GM18508 (cell line): ENCODE results near the gene EML6.

Experiments used
- ATAC-seq: cut with Tn5 transposase; IDR thresholded peaks from one replicate; pipeline ENCODE4 v1.9.1; 2021; ENCODE audit warnings: moderate number of reproducible peaks; ENCODE audit not compliant: insufficient read depth, unreplicated experiment

The EML6 gene

DNA sequence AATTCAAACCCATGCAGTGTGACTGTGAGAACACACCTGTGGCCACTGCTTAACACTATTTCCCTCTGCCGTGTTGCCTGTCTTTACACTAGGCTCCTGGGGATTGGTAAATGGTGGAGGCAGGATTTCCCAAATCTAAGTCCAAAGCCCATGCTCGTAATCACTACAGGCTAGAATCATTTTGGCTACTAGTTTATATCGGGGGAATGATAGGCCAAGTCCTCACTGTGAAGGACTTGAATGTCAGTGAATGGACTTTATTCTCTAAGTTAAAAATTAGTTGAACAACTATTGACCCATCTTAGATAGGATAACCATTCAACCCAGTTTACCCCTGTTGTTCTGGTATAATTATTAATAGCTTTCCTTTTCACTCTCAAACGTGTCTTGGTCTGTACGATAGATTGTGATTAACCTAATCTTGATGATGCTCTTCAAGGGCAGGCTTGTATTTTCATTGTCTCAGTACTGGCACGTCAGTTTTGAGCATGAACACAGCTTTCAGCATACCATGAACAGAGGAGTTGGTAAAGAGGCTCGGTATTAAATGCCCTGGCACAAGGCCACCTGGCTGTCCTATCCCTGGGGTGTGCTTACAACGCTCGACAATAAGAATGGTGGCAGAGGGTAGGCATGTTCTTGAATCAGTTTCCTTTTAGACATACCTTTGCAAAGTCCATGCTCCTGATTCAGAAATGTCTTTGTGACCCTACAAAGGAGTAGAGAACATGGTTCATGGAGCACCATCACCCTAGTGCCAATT lies 177.9 kb downstream of the EML6 start:
- no peak for ATAC-seq

DNA sequence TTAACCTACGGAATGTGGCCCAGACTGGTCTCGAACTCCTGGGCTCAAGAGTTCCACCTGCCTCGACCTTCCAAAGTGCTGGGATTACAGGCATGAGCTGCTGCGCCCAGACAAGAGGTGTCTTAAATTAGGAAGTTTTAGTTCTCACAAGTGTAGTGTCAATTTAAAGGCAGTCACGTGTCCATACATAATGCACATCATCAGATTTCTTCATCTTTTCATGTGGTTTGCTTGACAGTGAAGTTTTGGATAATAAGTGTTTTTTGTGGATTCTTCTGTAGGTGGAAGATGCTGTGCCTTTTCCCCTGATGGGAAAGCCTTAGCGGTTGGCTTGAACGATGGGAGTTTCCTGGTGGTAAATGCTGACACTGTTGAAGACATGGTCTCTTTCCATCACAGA lies 179.3 kb downstream of the EML6 start:
- ATAC-seq = no peak

DNA sequence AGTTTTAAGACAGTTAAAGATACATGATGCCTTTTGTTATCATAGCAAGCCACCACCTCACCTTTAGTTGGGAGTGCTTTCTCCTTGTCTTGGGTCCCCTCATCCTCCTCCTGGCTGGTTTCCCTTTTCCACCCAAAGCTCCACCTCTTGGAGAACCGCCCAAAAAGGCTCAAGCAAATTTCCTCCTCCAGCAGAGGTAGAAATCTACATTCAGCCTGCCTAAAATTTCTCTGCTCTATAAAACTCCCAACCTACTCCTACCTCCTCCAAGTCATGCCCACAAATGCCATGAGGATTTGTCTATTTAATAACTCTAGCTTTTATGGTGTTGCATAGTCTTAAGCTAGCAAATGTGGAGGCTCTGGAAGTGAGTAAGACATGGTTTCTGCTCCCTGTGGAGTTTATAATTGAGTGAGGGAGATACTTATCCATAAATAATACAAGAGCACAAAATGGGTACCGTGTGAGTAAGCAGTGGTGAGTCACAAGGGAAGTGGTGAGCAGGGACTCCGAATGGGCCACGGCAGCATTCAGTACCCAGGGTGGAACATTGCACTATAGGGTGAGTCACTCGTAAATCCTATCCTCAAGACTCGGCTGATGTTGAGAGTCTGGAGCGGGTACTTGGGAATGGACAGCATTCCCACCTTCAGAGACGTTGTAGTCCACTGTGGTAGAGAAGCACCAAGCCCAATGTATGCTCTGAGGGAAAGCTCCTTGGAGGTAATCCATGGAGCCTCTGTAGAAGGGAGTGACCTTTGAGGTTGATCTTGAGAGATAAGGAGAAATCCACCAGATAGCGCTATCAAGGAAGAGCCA lies 180.5 kb downstream of the EML6 start:
- no peak for ATAC-seq

DNA sequence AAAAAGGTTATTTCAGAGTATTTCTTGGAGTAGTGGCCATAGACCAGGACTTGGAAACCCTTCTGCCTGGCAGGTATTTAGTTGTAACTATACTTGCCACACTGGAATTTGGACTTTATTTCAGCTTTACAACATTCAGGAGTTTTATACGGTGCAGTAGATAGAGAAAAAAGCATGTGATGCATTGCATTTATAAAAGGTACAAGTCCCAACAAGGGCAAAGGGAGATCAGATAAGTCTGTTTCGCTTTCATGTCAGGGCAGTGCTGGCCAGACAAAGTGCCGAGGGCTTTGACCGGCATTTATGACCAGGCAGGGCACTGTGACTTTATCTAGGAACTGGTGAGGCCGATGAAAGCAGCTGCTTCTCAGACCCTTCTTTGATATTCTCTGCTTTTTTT lies 181.4 kb downstream of the EML6 start:
- ATAC-seq = no peak

DNA sequence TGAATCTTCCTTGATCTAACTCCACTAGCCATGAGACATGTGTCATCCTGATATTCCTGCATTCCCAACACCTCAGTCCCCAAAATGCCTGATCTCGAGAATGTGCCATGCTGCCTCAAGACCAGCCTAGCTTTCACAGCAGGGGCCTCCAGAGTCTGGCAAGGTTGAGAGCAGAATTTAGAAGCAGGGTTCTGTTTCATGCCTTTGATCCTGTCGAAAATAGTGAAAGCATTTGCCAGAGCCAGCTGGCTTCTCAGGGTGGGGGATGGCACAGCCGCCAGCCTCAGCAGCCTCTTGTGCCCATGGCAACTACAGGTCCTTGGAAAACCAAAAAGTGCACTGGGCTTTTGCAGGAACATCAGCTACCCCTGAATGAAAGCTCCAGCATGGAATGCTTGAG lies 183.3 kb downstream of the EML6 start:
- ATAC-seq = no peak

DNA sequence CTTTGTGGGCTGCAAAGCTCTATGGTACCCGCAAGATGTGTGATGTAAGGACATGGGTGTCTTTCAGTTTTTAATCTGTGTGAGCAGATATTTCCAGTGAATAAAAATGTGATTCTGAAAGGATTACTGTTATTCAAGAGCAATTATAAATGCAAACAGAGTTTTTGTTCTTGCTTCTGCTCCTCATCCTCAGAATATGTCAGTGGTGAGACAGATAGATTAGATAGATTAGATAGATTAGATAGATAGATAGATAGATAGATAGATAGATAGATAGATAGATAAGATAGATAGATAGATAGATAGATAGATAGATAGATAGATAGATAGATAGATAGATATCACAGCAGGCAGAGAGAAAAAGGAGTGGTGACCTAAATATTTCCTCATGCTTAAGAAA lies 184.2 kb downstream of the EML6 start:
- ATAC-seq = no peak

DNA sequence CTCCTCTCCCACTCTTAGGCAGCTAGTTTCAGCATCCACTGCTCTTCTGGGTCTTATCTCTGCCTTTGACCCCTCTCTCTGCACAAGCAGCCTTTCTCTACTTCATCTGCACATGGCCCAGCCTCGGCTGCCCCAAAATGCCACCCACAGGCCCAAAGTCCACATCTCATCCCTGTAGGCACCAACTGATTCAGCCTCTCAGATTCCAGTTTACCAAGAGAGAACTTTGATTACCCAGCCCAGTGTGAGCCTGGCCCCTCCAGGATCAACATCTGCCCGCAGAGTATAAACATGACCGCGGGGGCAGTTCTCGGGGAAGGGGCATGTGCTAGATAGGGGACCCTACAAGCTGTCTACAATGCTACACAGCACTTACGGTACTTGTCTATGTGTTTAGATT lies 185.1 kb downstream of the EML6 start:
- no peak for ATAC-seq

DNA sequence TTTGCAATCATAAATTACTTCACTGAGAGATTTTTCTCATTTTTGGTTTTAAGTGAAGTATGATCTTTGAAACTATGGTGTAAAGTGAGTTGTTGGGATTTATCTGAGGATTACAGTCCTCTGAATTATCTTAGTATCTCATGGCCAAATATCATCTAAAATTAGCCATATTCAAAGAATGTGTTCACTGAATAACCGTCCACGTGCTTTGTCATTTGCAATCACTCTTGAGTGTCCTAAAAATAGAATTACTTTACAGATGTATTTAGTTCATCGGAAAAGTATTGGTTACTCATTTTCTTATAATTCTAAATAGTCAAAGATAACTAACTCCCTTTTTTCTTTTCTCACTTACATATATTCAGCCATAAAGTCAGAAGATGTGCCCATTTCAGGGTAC lies 185.5 kb downstream of the EML6 start:
- ATAC-seq = no peak

DNA sequence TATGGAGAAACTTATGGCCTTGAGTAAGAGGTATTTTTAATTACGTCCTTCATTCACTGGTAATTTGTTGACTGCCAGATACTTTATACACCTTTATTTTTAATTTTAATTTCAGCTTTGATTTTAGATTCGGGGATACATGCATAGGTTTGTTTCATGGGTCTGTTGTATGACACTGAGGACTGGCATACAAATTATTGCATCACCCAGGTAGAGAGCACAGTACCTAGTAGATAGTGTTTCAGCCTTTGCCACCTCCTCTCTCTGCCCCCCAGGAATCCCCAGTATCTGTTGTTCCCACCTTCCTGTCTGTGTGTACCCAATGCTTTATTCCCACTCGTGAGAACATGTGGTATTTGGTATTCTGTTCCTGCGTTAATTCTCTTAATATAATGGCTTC lies 188.8 kb downstream of the EML6 start:
- no peak for ATAC-seq

DNA sequence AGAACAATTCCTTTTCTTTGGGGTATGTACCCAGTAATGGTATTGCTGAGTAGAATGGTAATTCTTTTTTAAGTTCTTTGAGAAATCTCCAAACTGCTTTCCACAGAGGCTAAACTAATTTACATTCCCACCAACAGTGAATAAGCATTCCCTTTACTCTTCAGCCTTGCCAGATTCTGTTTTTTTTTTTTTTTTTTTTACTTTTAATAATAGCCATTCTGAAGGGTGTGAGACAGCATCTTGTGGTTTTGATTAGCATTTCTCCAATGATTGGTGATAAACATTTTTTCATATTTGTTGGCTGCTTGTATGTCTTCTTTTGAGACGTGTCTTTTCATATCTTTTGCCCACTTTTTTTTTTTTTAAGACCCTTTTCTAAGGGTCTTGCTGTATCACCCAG lies 189.4 kb downstream of the EML6 start:
- ATAC-seq = no peak

DNA sequence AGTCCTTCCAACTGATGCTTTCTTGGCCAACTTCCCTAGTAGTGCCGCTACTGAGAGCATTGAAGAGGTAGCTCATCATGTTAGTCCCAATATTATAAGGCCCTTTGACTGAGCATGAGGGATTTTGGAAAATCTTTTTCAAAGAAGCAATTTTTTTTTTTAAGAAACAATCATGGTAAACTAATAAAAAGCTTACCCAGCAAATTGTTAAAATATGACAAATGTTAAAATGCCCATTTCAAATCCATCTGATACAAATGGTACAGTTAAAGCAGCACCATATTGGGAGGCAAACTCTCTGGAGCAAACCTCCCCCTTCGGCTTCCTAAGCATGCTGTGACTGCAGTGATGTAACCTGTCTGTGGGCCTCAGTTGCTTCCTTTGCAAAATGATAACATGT lies 191.2 kb downstream of the EML6 start:
- ATAC-seq = no peak

DNA sequence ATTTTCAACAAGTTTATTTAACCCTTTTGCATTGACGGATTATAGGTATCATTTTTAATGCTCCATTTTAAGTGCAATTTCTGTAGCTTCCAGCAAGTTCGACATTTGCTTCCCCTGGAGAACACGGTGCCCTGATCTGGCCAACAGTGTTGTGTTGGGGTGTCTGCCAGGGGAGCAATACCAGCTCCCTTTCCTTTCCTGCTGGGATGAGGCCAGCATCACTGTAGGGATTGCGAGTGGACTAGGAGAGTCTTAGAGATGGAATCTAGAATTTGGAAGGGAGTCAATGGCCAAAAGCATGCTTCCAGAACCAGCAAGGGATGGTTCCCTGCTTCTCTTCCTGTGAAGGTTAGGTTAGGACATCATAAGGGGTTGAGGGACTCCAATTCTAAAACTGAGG lies 191.6 kb downstream of the EML6 start:
- ATAC-seq = no peak

DNA sequence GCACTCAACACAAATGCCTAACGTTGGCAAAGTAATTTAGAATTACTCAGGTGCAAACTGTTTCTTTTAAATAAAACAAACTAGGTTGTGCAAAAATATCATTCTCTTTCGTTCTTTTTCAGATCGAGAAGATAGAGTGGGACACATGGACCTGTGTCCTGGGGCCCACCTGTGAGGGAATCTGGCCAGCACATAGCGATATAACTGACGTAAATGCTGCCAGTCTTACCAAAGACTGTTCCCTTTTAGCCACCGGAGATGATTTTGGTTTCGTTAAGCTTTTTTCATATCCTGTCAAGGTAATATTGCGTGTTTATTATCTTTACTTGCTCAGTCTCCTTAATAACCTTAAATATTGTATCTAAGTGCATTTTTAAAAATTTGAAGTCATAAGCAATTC lies 193.2 kb downstream of the EML6 start:
- ATAC-seq = no peak

DNA sequence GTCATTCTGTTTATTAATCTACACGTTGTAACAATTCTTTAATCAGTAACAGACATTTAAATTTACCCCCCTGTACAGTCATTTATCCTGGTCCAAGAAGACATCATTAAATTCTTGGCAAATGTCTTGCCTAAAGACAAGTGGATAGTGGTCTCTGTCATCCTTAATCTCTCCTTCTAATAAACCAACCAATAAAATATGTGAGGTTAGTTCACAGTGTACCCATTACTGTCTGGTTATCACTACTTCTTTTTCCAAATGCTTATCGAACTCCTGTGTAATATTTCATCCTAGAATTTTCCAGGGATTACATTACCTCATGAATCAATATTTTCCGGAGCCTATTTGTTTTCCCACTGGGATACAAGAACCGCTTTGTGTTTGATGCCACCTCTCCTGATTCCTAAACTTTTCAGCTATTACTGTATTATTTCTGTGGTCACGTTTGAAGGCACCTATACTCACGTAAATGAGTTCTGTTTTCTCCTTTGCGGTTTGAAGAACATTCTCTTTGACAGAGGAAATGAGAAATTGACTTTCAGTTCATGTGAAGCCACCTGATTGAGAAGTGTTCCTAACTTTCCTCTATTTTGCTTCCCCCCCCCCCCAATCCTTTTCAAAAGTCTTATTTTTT lies 195.3 kb downstream of the EML6 start:
- ATAC-seq = no peak

DNA sequence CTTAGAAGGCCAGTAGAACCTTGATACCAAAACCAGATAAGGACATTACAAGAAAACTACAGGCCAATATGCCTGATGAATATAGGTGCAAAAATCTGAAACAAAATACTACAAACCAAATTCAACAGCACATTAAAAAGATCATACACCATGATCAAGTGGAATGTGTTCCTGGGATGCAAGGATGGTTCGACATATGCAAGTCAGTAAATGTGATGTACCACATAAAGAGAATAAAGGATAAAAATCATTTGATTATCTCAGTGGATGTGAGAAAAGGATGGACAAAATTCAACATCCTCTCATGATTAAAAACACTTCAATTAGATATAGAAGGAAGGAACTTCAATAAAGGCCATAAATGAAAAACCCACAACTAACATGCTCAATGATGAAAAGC lies 197.2 kb downstream of the EML6 start:
- no peak for ATAC-seq

DNA sequence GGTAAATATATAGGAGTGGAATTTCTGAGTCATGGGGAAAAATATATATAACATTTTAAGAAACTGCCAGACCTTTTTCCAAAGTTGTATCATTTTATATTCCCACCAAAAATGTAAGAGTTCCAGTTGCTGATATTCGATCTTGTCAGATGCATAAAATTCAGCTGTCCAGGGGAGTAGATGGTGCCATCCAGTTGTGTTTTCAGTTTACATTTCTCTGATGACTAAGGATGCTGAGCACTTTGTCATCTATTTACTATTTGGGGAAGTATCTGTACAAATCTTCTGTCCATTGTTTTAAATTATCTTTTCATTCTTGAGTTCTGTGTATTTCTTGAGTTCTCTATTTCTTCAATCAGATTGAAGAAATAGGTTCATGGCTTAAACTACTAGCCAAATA lies 200.7 kb downstream of the EML6 start:
- no peak for ATAC-seq

DNA sequence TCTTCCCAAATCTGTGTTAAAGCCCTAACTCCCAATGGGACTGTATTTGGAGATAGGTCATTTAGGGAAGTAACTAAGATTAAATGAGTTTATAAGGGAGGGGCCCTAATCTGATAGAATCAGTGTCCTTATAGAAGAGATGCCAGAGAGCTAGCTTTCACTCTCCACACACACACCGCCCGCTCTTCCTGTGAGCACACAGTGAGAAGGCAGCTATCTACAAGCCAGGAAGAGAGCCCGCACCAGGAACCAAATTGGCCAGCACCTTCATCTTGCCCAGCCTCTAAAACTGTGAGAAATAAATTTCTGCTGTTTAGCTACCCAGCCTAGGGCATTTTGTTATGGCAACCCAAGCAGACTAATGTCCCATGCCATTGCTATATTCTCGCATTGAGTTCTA lies 201.6 kb downstream of the EML6 start:
- ATAC-seq = no peak

DNA sequence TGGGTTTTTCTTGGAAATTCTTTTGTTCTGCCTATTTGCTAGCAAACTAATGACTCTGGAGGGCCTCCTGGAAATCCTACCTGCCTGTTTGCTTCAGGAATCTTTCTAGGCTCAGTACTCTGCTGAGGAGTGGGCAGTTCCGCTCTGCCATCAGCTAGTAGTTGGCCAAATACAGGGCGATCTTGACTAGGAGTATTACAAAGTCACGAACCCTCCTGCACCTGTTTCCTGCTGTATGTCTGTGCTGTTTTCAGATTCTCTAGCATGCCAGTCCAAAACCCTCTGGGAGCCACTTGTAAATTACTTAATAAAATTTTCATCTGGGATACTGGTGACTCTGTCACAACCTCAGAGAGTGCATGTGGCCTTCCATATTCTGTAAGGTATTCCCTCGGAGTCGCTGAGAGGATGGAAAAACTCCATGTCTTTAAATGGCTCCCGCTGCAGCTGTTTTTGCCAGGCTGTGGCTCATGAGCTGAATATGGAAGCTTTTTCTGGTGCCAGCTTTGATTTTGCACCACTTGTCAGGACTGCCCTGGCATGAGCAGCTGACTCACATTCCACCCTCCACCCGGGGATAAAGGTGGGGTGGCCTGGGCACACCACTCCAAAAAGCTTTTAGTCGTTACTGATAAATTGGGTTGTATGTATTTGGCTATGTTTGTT lies 203.8 kb downstream of the EML6 start:
- no peak for ATAC-seq

DNA sequence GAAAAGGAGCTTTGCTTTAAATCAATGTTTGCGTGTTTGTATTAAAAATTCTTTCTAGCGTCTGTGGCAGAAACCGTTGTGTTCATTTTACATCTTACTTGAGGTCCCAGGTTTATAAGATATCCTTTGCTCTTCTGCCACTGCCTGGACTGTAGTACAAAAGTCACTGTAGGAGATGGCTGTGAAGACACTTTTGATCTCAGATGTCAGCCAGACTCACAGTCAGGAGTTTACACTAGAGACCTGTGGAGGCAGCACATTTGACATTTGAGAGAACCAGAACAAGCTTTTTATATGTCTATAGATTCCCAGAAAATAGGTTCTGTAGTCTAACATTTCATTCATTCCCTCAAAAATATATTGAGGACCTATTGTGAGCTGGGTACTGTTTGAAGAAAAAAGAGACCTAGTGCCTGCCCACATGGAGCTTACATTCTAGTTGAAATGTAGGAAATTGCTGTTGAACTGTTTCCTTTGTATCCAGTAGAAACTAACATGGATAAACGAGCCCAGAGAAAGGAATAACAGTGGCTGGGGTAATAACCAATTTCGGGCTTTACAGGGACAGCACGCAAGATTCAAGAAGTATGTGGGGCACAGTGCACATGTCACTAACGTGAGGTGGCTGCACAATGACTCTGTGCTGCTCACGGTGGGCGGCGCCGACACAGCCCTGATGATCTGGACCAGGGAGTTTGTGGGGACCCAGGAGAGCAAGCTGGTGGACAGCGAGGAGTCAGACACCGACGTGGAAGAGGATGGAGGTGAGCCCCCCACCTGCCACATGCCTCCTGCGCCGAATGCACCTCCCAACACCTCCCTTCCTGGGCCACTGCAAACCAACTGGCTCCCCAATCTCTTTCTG lies 204.5 kb downstream of the EML6 start:
- ATAC-seq = no peak

DNA sequence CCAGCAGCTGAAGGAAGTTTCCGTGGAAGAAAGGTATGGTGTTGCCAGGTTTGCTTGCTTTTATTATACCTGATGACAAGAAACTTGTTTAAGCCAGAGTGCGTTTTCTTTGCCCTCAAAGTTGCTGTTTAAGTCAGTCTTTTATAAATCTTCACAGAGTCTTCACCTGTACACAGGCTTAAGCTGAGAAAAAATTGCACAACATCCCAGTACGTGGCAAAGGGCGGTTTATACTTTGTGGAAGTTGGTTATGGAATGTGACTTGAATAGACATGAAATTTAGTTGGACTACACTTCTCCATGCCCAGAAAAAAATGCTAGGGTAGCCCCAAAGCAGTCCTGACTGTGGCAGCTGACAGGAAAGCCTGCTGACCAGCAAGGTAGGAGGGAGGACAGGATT lies 205.3 kb downstream of the EML6 start:
- no peak for ATAC-seq
